Choroid plexus epithelial cell (primary cell): Measurements from ENCODE around the gene SHC2.

Experiments used
- DNase-seq: peaks from one replicate; pipeline ENCODE4 v3.0.0-alpha.2; 2010; ENCODE audit warnings: low read depth
- H3K4me3 ChIP-seq: 2 replicates; pipeline ENCODE4 v1.5.1; 2011; ENCODE audit warnings: low read depth, mild to moderate bottlenecking, control low read depth, low read length, moderate library complexity
- TF ChIP-seq, protein P1 (sequence below): conservative IDR thresholded peaks from 2 replicates; pipeline ENCODE4 v1.5.1; 2011; ENCODE audit warnings: low read depth, mild to moderate bottlenecking, control low read depth, inconsistent platforms, low read length, moderate library complexity

Gene SHC2, protein sequence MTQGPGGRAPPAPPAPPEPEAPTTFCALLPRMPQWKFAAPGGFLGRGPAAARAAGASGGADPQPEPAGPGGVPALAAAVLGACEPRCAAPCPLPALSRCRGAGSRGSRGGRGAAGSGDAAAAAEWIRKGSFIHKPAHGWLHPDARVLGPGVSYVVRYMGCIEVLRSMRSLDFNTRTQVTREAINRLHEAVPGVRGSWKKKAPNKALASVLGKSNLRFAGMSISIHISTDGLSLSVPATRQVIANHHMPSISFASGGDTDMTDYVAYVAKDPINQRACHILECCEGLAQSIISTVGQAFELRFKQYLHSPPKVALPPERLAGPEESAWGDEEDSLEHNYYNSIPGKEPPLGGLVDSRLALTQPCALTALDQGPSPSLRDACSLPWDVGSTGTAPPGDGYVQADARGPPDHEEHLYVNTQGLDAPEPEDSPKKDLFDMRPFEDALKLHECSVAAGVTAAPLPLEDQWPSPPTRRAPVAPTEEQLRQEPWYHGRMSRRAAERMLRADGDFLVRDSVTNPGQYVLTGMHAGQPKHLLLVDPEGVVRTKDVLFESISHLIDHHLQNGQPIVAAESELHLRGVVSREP

DNA sequence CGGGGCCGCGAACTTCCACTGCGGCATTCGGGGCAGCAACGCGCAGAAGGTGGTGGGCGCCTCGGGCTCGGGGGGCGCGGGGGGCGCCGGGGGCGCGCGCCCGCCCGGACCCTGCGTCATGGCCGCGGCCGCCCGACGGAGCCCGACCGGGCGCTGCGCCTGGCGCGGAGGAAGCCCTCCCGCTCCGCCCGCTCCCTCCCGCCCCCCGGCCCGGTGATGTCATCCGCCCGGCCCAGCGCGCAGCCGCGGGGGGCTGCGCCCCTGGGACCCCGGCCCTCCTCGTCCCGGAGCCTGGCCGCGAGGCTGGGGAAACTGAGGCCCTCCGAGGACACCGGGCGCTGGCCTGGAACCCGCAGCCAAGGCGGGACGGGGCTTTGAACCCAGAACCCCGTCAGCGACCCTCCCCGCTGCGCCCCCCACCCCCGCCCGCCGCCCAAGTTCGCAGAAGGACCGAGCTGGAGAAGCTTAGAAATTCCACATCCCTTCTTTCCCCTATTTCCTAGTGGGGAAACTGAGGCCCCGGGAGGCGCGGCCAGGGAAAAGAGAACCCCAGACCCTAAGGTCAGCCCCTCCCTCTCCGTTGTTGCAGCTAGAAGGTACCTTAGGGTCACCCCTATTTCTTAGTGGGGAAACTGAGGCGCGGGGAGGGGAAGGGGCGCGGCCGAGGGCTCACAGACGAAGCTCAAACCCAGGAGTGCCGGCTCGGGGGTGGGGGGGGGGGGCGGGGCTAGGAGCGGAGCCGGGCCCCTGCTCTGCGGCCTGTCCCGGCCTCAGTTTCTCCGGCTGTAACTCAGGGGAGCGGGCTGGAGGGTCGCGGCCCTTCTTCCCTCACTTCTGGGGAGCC is at the start of gene SHC2:
TSS of gene SHC2 (minus strand) at position 157 of the 844 bp plus-strand sequence. CDS start at position 120, 37 bp downstream.
- peak within 1 kb of the TSS; percentile 55 for H3K4me3 ChIP-seq
- DNase-seq, result no peak
- TF ChIP-seq, protein P1, sequence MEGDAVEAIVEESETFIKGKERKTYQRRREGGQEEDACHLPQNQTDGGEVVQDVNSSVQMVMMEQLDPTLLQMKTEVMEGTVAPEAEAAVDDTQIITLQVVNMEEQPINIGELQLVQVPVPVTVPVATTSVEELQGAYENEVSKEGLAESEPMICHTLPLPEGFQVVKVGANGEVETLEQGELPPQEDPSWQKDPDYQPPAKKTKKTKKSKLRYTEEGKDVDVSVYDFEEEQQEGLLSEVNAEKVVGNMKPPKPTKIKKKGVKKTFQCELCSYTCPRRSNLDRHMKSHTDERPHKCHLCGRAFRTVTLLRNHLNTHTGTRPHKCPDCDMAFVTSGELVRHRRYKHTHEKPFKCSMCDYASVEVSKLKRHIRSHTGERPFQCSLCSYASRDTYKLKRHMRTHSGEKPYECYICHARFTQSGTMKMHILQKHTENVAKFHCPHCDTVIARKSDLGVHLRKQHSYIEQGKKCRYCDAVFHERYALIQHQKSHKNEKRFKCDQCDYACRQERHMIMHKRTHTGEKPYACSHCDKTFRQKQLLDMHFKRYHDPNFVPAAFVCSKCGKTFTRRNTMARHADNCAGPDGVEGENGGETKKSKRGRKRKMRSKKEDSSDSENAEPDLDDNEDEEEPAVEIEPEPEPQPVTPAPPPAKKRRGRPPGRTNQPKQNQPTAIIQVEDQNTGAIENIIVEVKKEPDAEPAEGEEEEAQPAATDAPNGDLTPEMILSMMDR, result no peak

DNA sequence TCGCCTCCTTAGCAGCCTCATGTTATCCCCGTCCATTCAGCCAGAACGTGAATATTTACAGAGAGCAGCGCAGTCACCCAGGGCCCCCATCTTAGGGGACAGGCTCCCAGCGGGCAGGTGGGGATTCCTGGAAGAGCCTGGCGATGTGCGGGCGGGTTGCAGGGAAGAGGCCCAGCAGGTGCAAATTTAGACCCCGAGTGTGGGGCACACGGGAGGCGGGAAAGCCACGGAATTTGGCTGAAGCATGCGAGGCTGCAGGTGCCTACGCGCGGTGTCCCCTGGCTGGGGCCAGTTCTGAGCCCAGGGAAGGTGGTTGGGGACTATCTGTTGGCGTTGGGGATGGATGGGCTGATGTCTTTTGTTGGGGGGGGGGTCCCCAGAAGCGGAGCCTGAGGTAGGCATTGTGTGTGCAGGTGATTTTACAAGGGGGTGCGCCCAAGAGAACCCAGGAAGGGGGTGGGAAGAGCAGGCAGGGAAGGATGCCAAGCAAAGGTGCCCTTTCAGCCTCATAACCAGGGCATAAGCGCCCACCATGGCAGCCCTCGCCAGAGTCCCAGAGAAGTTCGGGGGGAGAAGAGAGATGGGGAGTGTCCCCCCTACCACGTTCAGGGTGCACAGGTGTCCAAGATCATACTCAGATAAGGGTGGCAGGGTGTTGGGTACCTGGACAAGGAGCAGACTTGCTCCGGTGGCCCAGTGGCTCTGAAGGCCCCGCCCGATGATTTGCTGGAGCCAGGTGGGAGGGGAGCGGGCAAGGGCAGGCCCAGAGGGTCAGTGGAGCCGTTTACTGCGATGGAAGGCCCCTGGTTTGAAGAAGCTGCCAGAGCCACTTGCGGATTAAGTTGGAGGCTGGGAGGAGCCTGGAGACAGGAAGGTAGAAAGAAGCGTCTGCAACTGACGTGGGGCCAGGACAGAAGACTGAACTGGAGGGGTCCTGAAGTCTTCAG is 47.6 kb upstream of the SHC2 start:
- TF ChIP-seq, protein P1, result no peak
- DNase-seq, result no peak
- H3K4me3 ChIP-seq, result peak overlapping the region; percentile 95

DNA sequence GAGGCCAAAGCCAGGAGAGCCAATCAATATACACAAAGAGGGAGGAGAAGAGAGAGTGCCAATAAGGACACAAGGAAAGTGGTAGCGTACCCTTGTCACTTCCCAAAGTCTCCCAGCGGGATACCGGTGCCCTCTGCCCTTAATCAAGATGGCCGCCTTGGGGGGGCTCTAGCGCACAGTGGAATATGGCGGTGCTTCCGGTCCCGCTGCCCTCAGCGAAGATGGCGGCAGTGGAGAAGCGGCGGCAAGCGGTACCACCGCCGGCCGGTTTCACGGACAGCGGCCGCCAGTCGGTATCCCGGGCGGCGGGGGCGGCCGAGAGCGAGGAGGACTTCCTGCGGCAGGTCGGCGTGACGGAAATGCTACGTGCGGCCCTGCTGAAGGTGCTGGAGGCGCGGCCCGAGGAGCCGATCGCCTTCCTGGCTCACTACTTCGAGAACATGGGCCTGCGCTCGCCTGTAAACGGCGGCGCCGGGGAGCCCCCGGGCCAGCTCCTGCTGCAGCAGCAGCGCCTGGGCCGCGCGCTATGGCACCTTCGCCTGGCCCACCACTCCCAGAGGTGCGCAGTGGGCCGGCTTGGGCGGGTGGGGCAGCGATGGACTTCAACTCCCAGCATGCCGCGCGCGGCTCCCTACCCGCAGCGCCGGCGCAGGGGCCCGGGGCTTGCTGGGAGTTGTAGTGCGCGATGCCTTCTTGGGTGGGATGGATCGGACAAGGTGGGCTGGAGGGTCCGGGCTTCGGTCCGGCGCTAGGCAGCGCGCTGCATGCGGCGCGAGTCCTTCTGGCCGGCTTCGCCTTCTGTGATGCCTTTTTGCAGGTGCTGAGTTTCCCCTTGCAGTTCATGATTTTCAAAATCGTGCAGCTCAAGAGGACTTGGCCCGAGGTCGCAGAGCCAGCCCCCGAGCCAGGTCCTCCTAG is 46.7 kb upstream of the SHC2 start, which contains the start of gene TPGS1:
TSS of gene TPGS1 (plus strand) at position 212 of the 918 bp plus-strand sequence. CDS start at position 222, 10 bp downstream.
- TF ChIP-seq, protein P1, result no peak
- H3K4me3 ChIP-seq, result peak within 1 kb of the TSS; percentile 95
- peak; percentile 80 for DNase-seq

DNA sequence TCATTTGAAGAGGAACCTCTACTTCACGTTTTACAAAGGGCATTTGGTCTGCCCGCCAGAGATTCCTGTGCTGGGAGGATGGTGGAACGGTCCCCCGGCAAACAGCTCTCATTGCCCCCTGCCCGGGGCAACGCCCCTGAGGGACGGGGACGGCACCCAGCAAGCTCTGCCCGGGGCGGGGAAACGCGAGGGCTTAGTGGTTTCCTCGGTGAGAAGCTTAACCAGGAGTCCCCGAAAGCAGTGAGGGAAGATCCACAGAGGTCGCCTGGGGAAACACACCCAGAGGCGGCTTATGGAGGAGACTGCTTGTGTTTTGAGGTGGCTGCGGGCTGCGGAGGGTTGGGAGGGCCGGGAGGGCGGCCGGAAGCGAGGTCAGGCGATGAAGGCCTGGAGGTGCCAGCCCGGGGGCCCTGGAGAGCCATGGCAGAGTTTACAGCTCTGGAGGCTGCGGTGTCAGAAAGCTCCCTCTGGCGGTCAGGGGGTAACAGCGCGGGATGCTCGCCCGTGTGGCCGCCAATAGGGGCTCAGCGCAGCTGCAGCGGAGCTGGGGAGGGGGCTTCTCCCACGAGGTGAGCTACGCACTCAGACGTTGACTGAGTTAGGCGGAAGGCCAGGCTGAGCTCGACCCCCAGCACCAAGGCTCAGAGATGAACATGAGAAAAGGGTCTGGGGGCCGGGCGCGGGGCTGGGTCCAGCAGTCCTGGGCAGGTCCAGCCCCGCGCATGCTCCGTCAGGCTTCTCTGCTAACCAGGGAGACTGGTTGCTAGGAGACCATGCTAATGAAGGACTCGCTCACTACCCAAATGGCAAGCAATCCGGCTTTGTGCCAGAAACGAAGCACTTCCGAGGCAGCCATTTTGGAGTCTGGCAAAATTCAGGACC is 45.8 kb upstream of the SHC2 start:
- H3K4me3 ChIP-seq, result peak overlapping the region; percentile 95
- TF ChIP-seq, protein P1, result peak; percentile 93

DNA sequence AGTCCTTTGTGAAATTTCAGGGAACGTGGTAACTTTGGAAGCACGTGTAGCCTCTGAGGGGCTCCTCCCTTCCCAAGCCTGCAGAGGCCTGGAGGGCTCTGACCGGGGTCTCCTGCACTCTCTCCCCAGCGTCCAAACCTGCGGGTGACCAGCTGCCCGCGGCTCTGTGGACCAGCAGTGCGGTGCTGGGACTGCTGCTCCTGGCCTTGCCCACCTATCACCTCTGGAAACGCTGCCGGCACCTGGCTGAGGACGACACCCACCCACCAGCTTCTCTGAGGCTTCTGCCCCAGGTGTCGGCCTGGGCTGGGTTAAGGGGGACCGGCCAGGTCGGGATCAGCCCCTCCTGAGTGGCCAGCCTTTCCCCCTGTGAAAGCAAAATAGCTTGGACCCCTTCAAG is 43.8 kb upstream of the SHC2 start:
- no peak for DNase-seq
- H3K4me3 ChIP-seq, result no peak overlapping the region
- TF ChIP-seq, protein P1, result no peak

More for the DNA sequence above, 45.8 kb upstream of the SHC2 start:
- peak; percentile 100 for DNase-seq
